Parathyroid adenoma (tissue), 2 donors: Measurements from ENCODE around the gene ADM5.

Experiments
- H2AFZ ChIP-seq: fragments of 300-600 bp; sonication (generic); one replicate; pipeline ENCODE4 v1.7.0; 2017; ENCODE audit warnings: antibody characterized with exemption, mild to moderate bottlenecking
- H3K27ac ChIP-seq: fragments of 300-600 bp; sonication (generic); one replicate; pipeline ENCODE4 v1.7.0; 2017
- H3K27me3 ChIP-seq: fragments of 300-600 bp; sonication (generic); one replicate; pipeline ENCODE4 v1.7.0; 2017; ENCODE audit warnings: low read length; ENCODE audit not compliant: control insufficient read depth, insufficient read depth
- H3K36me3 ChIP-seq: fragments of 300-600 bp; sonication (generic); one replicate; pipeline ENCODE4 v1.7.0; 2017; ENCODE audit warnings: low read length; ENCODE audit not compliant: control insufficient read depth, insufficient read depth
- H3K4me1 ChIP-seq: fragments of 300-600 bp; sonication (generic); one replicate; pipeline ENCODE4 v1.7.0; 2017; ENCODE audit warnings: control low read depth
- H3K4me2 ChIP-seq: fragments of 300-600 bp; sonication (generic); one replicate; pipeline ENCODE4 v1.7.0; 2017; ENCODE audit warnings: low read length
- H3K4me3 ChIP-seq: fragments of 300-600 bp; sonication (generic); one replicate; pipeline ENCODE4 v1.7.0; 2017; ENCODE audit warnings: low read depth, low read length
- H3K79me2 ChIP-seq: fragments of 300-600 bp; sonication (generic); one replicate; pipeline ENCODE4 v1.7.0; 2017; ENCODE audit warnings: control low read depth
- H3K9ac ChIP-seq: fragments of 300-600 bp; sonication (generic); one replicate; pipeline ENCODE4 v1.7.0; 2017; ENCODE audit warnings: mild to moderate bottlenecking
- H3K9me3 ChIP-seq: fragments of 300-600 bp; sonication (generic); one replicate; pipeline ENCODE4 v1.7.0; 2017; ENCODE audit warnings: low read length; ENCODE audit not compliant: control insufficient read depth
- TF ChIP-seq, protein P1 (sequence below): fragments of 300-600 bp; sonication (generic); IDR thresholded peaks from one replicate; pipeline ENCODE4 v1.7.0; 2017; ENCODE audit warnings: antibody characterized with exemption, mild to moderate bottlenecking
- donor health status: primary hyperparathyroidism.

The ADM5 gene

DNA sequence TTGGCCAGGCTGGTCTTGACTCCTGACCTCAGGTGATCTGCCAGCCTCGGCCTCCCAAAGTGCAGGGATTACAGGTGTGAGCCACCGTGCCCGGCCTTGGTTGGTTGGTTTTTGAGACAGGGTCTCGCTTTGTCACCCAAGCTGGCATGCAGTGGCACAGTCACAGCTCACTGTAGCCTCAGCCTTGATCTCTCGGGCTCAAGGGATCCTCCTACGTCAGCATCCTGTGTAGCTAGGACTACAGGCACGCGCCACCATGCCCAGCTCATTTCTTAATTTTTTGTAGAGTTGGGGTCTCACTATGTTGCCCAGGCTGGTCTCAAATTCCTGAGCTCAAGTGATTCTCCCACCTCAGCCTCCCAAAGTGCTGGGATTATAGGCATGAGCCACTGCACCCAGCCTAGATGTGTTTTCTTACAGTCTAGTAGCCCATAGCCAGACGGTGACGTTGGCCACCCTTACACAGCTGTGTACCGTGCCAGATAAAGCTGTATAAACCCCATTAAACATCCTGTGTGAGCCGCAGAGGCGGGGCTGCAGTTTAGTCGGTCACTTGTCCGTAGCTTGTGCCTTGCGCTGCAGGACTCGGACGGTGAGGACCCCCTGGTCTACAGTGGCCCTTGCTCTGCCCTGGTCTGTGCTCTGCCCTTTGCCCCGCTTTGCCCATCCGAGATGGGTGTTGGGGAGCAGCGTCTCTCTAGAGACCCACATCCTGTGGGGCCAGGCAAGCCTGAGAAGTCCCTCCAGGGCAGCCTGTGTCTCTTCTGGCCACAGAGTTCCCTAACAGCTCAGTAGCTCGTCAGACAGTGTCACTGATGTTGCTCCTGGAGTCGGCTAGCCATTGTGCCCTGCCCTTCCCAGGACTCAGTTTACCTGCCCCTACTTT is 33.6 kb upstream of the ADM5 start:
- Histone ChIP-seq H3K36me3 (no peaks in the 10 kb centered on the region), H3K27me3 (no peaks in the 10 kb centered on the region), H3K79me2 (peaks cover 5% of the 10 kb centered on the region), H2AFZ (no peak overlapping the region), H3K9me3 (no peaks in the 10 kb centered on the region), H3K4me3 (no peak overlapping the region), H3K9ac (no peak overlapping the region), H3K4me2 (no peak overlapping the region), H3K27ac (no peak overlapping the region), H3K4me1 (no peaks in the 10 kb centered on the region)
- TF ChIP-seq, protein P1, sequence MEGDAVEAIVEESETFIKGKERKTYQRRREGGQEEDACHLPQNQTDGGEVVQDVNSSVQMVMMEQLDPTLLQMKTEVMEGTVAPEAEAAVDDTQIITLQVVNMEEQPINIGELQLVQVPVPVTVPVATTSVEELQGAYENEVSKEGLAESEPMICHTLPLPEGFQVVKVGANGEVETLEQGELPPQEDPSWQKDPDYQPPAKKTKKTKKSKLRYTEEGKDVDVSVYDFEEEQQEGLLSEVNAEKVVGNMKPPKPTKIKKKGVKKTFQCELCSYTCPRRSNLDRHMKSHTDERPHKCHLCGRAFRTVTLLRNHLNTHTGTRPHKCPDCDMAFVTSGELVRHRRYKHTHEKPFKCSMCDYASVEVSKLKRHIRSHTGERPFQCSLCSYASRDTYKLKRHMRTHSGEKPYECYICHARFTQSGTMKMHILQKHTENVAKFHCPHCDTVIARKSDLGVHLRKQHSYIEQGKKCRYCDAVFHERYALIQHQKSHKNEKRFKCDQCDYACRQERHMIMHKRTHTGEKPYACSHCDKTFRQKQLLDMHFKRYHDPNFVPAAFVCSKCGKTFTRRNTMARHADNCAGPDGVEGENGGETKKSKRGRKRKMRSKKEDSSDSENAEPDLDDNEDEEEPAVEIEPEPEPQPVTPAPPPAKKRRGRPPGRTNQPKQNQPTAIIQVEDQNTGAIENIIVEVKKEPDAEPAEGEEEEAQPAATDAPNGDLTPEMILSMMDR: no peak

DNA sequence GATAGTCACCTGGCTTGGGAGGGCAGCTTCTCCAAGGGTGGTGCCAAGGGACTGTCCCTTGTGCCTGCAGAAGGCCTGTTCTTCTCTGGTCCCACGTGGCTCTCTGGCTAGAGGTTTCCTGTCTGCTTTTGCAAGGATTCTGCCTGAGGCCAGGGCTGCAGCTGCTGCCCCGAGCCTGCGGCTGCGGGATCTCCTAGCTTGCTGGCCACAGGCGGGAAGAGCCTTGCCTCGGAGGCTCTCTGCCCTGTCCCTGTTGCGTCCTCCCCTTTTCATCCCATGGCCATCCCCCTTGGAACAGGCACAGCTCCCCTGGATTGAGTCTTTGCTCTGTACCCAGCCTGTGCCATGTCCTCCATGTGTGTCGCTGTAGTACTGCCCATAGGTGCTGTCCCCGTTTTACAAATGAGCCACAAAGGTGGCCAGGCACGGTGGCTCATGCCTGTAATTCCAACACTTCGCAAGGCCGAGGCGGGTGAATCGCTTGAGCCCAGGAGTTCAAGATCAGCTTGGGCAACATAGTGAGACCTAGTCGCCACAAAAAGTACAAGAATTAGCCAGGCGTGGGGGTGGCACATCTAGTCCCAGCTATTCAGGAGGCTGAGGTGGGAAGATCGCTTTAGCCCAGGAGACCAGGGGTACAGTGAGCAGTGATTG is 32.8 kb upstream of the ADM5 start:
- Histone ChIP-seq H3K79me2 (peaks cover 5% of the 10 kb centered on the region), H3K9ac (no peak overlapping the region), H3K27me3 (no peaks in the 10 kb centered on the region), H3K4me1 (no peaks in the 10 kb centered on the region), H2AFZ (no peak overlapping the region), H3K27ac (no peak overlapping the region), H3K4me3 (no peak overlapping the region), H3K9me3 (no peaks in the 10 kb centered on the region), H3K36me3 (no peaks in the 10 kb centered on the region), H3K4me2 (no peak overlapping the region)
- TF ChIP-seq, protein P1: no peak

DNA sequence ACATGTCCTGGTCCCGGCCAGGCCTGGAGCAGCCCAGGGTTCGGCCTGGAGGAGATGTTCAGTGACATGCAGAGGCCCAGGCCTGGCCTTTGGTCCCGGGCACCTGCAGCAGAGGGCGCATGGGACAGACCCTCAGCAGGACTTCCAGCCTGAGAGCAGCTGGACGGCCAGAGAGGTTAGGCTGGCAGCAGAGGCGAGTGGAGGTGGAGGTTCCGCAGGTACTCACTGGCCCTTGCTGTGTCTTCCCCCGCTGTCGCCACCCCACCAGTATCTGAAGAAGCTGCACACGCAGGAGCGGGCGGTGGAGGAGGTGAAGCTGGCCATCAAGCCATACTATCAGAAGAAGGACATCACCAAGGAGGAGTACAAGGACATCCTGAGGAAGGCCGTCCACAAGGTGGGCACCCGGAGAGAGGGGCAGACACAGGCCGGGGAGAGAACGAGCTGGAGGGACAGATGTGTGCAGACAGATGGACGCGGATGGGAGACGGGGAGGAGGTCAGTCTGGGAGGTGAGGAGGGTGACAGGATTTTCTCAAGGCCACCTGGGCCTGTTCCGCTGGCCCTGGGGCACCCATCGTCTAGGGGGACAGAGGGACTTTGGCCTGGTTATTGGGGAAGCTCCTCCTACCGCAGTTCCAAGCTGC is 31.8 kb upstream of the ADM5 start:
- Histone ChIP-seq H3K4me1 (no peaks in the 10 kb centered on the region), H3K4me3 (no peak overlapping the region), H3K9ac (no peak overlapping the region), H3K9me3 (no peaks in the 10 kb centered on the region), H2AFZ (no peak overlapping the region), H3K27me3 (no peaks in the 10 kb centered on the region), H3K36me3 (no peaks in the 10 kb centered on the region), H3K27ac (no peak overlapping the region), H3K79me2 (peaks cover 5% of the 10 kb centered on the region), H3K4me2 (no peak overlapping the region)
- TF ChIP-seq, protein P1: no peak

DNA sequence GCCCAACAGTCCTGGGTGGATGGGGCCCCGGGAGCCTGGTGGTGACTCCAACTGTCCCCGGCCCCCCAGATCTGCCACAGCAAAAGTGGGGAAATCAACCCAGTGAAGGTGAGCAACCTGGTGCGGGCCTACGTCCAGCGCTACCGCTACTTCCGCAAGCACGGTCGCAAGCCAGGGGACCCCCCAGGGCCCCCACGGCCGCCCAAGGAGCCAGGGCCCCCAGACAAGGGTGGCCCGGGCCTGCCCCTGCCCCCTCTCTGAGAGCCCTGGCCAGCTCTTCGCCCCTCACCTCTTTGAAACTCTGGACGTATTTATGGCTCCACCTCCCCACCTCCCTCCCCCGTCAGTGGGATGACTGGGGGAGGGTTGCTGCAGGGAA is 31.3 kb upstream of the ADM5 start:
- H3K9me3 ChIP-seq: no peaks in the 10 kb centered on the region
- no peaks in the 10 kb centered on the region for H3K27me3 ChIP-seq
- H3K9ac ChIP-seq: no peak overlapping the region
- H2AFZ ChIP-seq: no peak overlapping the region
- no peak overlapping the region for H3K4me2 ChIP-seq
- H3K4me3 ChIP-seq: no peak overlapping the region
- peaks cover 2% of the 10 kb centered on the region for H3K79me2 ChIP-seq
- H3K36me3 ChIP-seq: no peaks in the 10 kb centered on the region
- H3K27ac ChIP-seq: no peak overlapping the region
- H3K4me1 ChIP-seq: no peaks in the 10 kb centered on the region
- TF ChIP-seq, protein P1: no peak
